ENCODE measurements around the gene PTPN3. TPM values are rescaled to one million over a fixed set of nuclear protein-coding genes. Genes with fewer than 3 reads are reported as not detected.

The PTPN3 gene
- total RNA-seq, 3 donors from 2014 or later (not counting 1 experiment from before 2014, with no cell fraction given), result not detected

- intact Hi-C loops (cut with micrococcal nuclease), result no loop called here
- TF ChIP-seq CTCF (IDR thresholded peaks at IDR 0.05), result no peak
These were observed 115.9 kb downstream of the PTPN3 start for GRCh38 chr9:109382182-109382581.

DNA sequence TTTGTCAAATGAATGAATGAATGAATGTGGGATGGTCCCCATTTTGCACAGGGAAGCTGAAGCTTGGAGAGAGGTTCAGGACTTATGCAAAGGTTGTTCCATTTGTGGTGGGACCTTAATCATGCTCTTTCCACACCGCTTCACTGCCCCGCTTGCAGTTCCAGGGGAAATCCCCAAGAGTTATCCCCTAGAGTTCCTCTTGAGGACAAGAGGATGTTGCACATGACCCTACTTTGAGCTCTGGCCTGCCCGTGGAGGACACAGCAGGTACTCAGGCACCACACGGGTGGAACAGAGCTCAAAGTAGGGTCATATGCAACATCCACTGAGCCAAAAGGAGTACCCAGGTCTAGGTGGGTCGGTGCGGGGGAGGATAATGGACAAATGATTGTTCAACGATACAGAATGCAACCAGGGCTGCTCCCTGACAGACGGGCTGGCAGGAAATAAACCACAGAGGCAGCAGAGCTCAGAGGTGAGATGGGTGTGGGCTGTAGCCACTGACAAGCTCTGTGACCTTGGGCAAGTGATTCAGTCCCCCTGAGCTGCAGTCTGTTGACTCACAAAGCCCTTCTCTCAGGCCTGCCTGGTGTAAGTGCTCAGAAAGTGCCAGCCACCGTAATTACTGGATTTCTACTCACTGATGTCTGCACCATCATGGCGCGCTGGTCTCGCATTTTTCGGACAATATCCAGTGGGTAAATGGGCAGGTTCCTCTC, 116.9 kb downstream of the PTPN3 start:
- Histone ChIP-seq H3K27me3 (ENCODE audit: control insufficient read depth, insufficient read depth, low read length) (no peaks in the 10 kb centered on the region), H3K36me3 (ENCODE audit: control insufficient read depth, insufficient read depth, low read length) (no peaks in the 10 kb centered on the region), H3K4me1 (ENCODE audit: control insufficient read depth, insufficient read depth, low read length) (no peaks in the 10 kb centered on the region), H3K4me3 (ENCODE audit: low read length) (no peak overlapping the region), H3K9me3 (ENCODE audit: control insufficient read depth, insufficient read depth, low read length) (no peaks in the 10 kb centered on the region), H3K27ac (ENCODE audit: low read length) (no peak overlapping the region)
- no peak for TF ChIP-seq CTCF (IDR thresholded peaks at IDR 0.05)
- Mint-ChIP-seq H3K4me1 (no peaks in the 10 kb centered on the region), H3K9me3 (no peaks in the 10 kb centered on the region), H3K4me3 (no peak overlapping the region), H3K27me3 (ENCODE audit: low read depth in 2 of 2) (peaks cover 0 to 11% of the 10 kb centered on the region in 2 donors), H3K27ac (no peak overlapping the region), H3K36me3 (no peaks in the 10 kb centered on the region)
- ATAC-seq (no peak), DNase-seq (no peak)
- intact Hi-C loops (cut with micrococcal nuclease), result no loop called here
- WGBS (ENCODE audit: insufficient coverage), result 77% methylated on average over 13 of the region's 13 CpGs

More at GRCh38 chr9:109382182-109382581, 115.9 kb downstream of the PTPN3 start:
- Mint-ChIP-seq H3K9me3 (no peaks in the 10 kb centered on the region), H3K27me3 (ENCODE audit: low read depth in 2 of 2) (peaks cover 0 to 17% of the 10 kb centered on the region in 2 donors), H3K4me3 (no peak overlapping the region), H3K27ac (no peak overlapping the region), H3K4me1 (no peaks in the 10 kb centered on the region), H3K36me3 (no peaks in the 10 kb centered on the region)
- no peaks in the 10 kb centered on the region for H3K9me3 ChIP-seq (ENCODE audit: control insufficient read depth, insufficient read depth, low read length)
- H3K27me3 ChIP-seq (ENCODE audit: control insufficient read depth, insufficient read depth, low read length), result no peaks in the 10 kb centered on the region
- H3K27ac ChIP-seq (ENCODE audit: low read length), result no peak overlapping the region
- ATAC-seq (no peak), DNase-seq (no peak)
- H3K4me3 ChIP-seq (ENCODE audit: low read length), result no peak overlapping the region
- H3K36me3 ChIP-seq (ENCODE audit: control insufficient read depth, insufficient read depth, low read length), result no peaks in the 10 kb centered on the region
- no peaks in the 10 kb centered on the region for H3K4me1 ChIP-seq (ENCODE audit: control insufficient read depth, insufficient read depth, low read length)
- WGBS (ENCODE audit: insufficient coverage), result 92% methylated on average over 13 of the region's 13 CpGs

GRCh38 chr9:109379513-109379912, 118.6 kb downstream of the PTPN3 start:
- no peak overlapping the region for H3K4me3 Mint-ChIP-seq
- H3K27me3 Mint-ChIP-seq (ENCODE audit: low read depth in 2 of 2), result peaks cover 0 to 10% of the 10 kb centered on the region in 2 donors
- 87% methylated on average over 7 of the region's 7 CpGs for WGBS (ENCODE audit: insufficient coverage)

More at GRCh38 chr9:109379513-109379912, 118.6 kb downstream of the PTPN3 start:
- Histone ChIP-seq H3K4me3 (ENCODE audit: low read length) (no peak overlapping the region), H3K27me3 (ENCODE audit: control insufficient read depth, insufficient read depth, low read length) (no peaks in the 10 kb centered on the region), H3K4me1 (ENCODE audit: control insufficient read depth, insufficient read depth, low read length) (no peaks in the 10 kb centered on the region), H3K9me3 (ENCODE audit: control insufficient read depth, insufficient read depth, low read length) (no peaks in the 10 kb centered on the region), H3K36me3 (ENCODE audit: control insufficient read depth, insufficient read depth, low read length) (no peaks in the 10 kb centered on the region), H3K27ac (ENCODE audit: low read length) (no peak overlapping the region)
- DNase-seq, result no peak
- no peaks in the 10 kb centered on the region for H3K36me3 Mint-ChIP-seq
- H3K4me1 Mint-ChIP-seq, result no peaks in the 10 kb centered on the region
- no peak for ATAC-seq
- H3K9me3 Mint-ChIP-seq, result no peaks in the 10 kb centered on the region
- intact Hi-C loops (cut with micrococcal nuclease), result no loop called here
- no peak for TF ChIP-seq CTCF (IDR thresholded peaks at IDR 0.05)
- no peak overlapping the region for H3K27ac Mint-ChIP-seq

All from natural killer cell (primary cell).